Spinal cord (tissue), 10 donors: ENCODE measurements around the gene NPHP4. TPM values are rescaled to one million over a fixed set of nuclear protein-coding genes. Genes with fewer than 3 reads are reported as not detected.

ENCODE experiments used
- DNase-seq, 6 donors: peaks; one replicate each; pipeline versions ENCODE4 v3.0.0 to v3.0.0-alpha.2; 2013 to 2015; ENCODE audit warnings: low spot score in 6 of 6, low read depth in 4 of 6
- H3K27ac ChIP-seq: one replicate; pipeline ENCODE4 v1.5.1; 2013; ENCODE audit warnings: low read depth, low read length, control low read depth
- H3K27me3 ChIP-seq: one replicate; pipeline ENCODE4 v1.6.1; 2013; ENCODE audit warnings: low read length; ENCODE audit not compliant: control insufficient read depth, insufficient read depth
- H3K36me3 ChIP-seq: one replicate; pipeline ENCODE4 v1.6.1; 2013; ENCODE audit warnings: low read length; ENCODE audit not compliant: control insufficient read depth, insufficient read depth
- H3K4me1 ChIP-seq: one replicate; pipeline ENCODE4 v1.6.1; 2013; ENCODE audit warnings: low read length; ENCODE audit not compliant: control insufficient read depth, insufficient read depth
- H3K4me3 ChIP-seq: one replicate; pipeline ENCODE4 v1.5.1; 2013; ENCODE audit warnings: low read depth, low read length, control low read depth
- H3K9me3 ChIP-seq: one replicate; pipeline ENCODE4 v1.6.1; 2013; ENCODE audit warnings: low read length; ENCODE audit not compliant: control insufficient read depth, insufficient read depth
- WGBS: methylation state at CpG from one replicate; pipeline ENCODE4 v1.1.5; 2013; ENCODE audit warnings: missing lambda C conversion rate; ENCODE audit not compliant: insufficient coverage; 5-methylcytosine and 5-hydroxymethylcytosine counted together
- polyA plus RNA-seq, 2 donors: library from polyadenylated mRNA; unstranded; fragments of 120-200 nt; gene quantifications; one replicate each; pipeline ENCODE4 v1.2.1, GENCODE V29; 2013; ENCODE audit not compliant: insufficient read length in 2 of 2
- total RNA-seq, 2 donors: library from RNA; depleted of rRNA in 1 of 2; stranded (reverse); fragments of 120-200 nt in 1 of 2; fragments of >200 nt in 1 of 2; gene quantifications; one replicate each; pipeline versions ENCODE4 v1.2.3 to v1.2.4, GENCODE V29; 2013 to 2014
- donor health status: healthy.

Gene NPHP4
- total and polyA plus RNA-seq, 4 donors: 8.0 to 19.2 (median 13.3) TPM

GRCh38 chr1:5991381-5992025, 722 bp downstream of the NPHP4 start:
- Histone ChIP-seq H3K36me3 (peaks cover 28% of the 10 kb centered on the region), H3K4me1 (peaks cover 30% of the 10 kb centered on the region), H3K4me3 (peak overlapping the region; percentile 57), H3K9me3 (no peaks in the 10 kb centered on the region), H3K27ac (no peak overlapping the region), H3K27me3 (peaks cover 3% of the 10 kb centered on the region)
- under 1% methylated on average over 49 of the region's 60 CpGs for WGBS
- peak in 2 of 6 donors; percentile 65 for DNase-seq

GRCh38 chr1:5990913-5991312, 1.3 kb downstream of the NPHP4 start:
- Histone ChIP-seq H3K4me3 (peak overlapping the region; percentile 57), H3K9me3 (no peaks in the 10 kb centered on the region), H3K4me1 (peaks cover 30% of the 10 kb centered on the region), H3K27ac (no peak overlapping the region), H3K27me3 (peaks cover 3% of the 10 kb centered on the region), H3K36me3 (peaks cover 22% of the 10 kb centered on the region)
- DNase-seq: no peak
- 21% methylated on average over 9 of the region's 10 CpGs for WGBS

DNA sequence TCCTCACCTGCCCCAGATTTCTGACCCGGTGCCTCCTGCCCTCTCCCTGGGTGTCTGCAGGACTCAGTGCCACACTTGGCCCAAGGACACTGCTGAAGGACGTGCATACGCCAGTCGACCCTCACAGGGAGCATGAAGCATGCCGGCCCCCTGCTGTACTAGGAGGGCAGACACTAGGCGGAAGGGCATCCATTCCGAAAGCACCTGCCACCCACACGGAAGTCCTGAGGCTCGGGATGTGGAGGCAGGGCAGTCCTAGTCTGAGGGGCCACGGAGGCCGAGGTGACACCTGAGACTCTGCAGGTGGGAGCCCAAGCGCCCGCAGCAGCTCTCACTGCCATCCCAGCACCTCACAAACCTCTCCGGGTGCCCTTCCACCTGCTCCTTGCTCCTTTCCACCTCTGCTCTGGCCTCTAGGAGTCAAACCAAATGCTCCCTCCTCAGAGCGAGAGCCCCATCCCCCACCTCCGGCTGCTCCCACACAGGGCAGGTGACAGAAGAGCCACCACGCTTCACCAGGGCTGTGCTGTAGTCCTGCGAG, 2.4 kb downstream of the NPHP4 start:
- no peak for DNase-seq
- no peak overlapping the region for H3K4me3 ChIP-seq
- no peak overlapping the region for H3K27ac ChIP-seq
- 94% methylated on average over 16 of the region's 18 CpGs for WGBS
- peaks cover 23% of the 10 kb centered on the region for H3K36me3 ChIP-seq
- peaks cover 3% of the 10 kb centered on the region for H3K27me3 ChIP-seq
- H3K4me1 ChIP-seq: peaks cover 30% of the 10 kb centered on the region
- H3K9me3 ChIP-seq: no peaks in the 10 kb centered on the region

DNA sequence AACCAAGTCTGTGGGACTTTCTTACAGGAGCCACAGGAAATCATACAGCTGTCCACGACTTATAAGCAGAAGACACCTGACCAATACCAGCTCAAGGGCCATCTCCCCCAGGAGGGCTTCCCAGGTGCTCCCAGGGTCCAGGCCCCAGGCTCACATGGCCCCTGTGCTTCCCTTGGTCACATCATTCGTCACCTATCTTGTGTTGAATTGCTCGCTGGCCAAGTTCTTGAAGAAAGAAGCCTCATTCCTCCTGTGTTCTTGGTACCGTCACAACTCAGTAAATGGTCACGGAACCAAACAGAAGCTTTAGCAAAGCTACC, 3.0 kb downstream of the NPHP4 start:
- 95% methylated on average over 4 of the region's 5 CpGs for WGBS
- H3K36me3 ChIP-seq: peaks cover 27% of the 10 kb centered on the region
- H3K27me3 ChIP-seq: peaks cover 3% of the 10 kb centered on the region
- no peak overlapping the region for H3K27ac ChIP-seq
- H3K9me3 ChIP-seq: no peaks in the 10 kb centered on the region
- H3K4me3 ChIP-seq: no peak overlapping the region
- peaks cover 25% of the 10 kb centered on the region for H3K4me1 ChIP-seq
- DNase-seq: no peak

DNA sequence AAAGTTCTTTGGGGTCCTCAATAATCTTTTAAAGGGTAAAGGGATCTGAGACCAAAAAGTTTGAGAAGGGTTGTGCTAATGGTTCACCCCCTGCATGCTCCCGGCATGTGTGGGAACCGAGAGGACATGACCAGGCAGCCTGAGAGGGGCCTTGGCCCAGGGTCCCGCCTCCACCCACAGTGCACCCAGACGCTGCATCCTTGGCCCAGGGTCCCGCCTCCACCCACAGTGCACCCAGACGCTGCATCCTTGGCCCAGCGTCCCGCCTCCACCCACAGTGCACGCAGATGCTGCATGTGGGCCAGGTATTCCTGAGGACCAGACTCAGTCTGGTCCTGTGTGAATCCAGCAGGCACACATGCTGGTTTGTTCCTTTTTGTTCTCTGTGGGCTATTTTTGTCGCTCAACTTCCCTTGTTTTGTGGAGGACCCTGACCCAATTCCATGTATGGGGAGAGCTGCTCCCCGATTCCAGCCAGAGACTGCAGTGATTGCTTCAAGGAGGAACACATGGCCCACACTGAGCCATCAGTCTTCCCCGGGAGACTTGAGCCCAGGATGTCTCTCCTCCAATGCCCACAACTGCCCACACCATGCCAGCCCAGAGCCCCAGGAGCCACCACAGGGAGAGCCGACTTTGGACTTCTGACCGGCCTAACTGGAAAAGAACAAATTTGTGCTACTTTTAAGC, 3.5 kb downstream of the NPHP4 start:
- H3K9me3 ChIP-seq: no peaks in the 10 kb centered on the region
- peaks cover 29% of the 10 kb centered on the region for H3K36me3 ChIP-seq
- H3K27me3 ChIP-seq: peaks cover 3% of the 10 kb centered on the region
- no peak for DNase-seq
- H3K4me3 ChIP-seq: no peak overlapping the region
- H3K27ac ChIP-seq: no peak overlapping the region
- H3K4me1 ChIP-seq: peaks cover 20% of the 10 kb centered on the region
- WGBS: 89% methylated on average over 14 of the region's 14 CpGs

GRCh38 chr1:5986018-5986417, 6.2 kb downstream of the NPHP4 start:
- 83% methylated on average over 3 of the region's 13 CpGs for WGBS
- Histone ChIP-seq H3K36me3 (peaks cover 31% of the 10 kb centered on the region), H3K4me1 (peaks cover 6% of the 10 kb centered on the region), H3K9me3 (no peaks in the 10 kb centered on the region), H3K4me3 (no peak overlapping the region), H3K27ac (no peak overlapping the region), H3K27me3 (no peaks in the 10 kb centered on the region)
- DNase-seq: no peak

DNA sequence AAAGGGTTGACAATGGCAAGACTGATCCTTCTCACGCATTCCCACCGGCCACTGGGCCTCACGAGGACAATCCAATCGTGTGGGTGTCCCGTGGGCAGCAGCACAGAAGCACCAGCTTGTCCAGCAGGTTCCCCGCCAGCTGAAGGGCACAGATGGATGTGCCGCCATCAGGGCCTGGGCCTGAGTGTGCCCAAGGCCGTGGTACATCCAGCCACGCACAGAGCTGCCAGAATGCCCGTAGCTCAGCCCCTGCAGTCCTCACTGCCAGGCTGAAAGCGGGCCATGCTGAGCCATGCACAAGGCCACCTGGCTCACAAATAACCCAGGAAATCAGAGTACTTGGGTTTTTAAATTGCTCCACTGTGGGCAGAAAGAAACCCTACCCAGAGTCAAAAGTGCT, 7.0 kb downstream of the NPHP4 start:
- H3K27me3 ChIP-seq: no peaks in the 10 kb centered on the region
- WGBS: 64% methylated on average over 11 of the region's 11 CpGs
- H3K4me1 ChIP-seq: peaks cover 7% of the 10 kb centered on the region
- peak in 1 of 6 donors; percentile 12 for DNase-seq
- H3K4me3 ChIP-seq: no peak overlapping the region
- H3K27ac ChIP-seq: no peak overlapping the region
- peaks cover 39% of the 10 kb centered on the region for H3K36me3 ChIP-seq
- no peaks in the 10 kb centered on the region for H3K9me3 ChIP-seq

DNA sequence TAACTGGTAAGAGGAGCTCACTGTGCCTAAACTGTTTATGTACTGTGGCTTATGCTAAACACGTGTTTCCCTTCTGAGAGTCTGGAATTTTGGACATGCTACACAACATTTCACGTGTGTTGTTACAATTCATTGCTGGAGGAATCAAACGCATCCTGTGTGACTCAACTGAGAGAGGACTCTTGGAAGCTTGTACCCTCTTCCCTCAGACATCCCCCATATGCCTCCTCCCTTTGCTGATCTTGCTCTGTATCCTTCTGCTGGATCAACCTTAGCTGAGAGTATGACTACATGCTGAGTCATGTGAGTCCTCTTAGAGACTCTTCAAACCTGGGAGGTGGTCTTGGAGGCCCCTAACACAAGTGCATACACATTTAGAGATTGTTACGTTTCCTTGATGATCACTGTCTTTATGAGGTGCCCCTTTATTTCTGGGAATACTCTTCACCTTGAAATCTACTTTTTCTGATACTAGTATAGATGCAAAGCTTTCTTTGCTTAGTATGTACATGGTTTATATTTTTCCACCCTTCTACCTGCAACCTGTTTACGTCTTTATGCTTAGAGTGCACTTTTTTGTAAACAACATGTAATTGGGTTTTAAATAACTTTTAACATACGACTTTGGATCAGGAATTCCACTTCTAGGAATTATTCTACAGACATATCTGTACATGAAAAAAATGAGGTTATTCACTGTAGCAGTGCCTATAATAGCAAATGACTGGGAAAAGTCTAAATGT, 8.7 kb downstream of the NPHP4 start:
- H3K36me3 ChIP-seq: peaks cover 39% of the 10 kb centered on the region
- H3K4me1 ChIP-seq: peaks cover 7% of the 10 kb centered on the region
- 94% methylated on average over 3 of the region's 6 CpGs for WGBS
- no peak overlapping the region for H3K27ac ChIP-seq
- no peak for DNase-seq
- no peaks in the 10 kb centered on the region for H3K27me3 ChIP-seq
- H3K9me3 ChIP-seq: no peaks in the 10 kb centered on the region
- no peak overlapping the region for H3K4me3 ChIP-seq

GRCh38 chr1:5982868-5983267, 9.4 kb downstream of the NPHP4 start:
- H3K9me3 ChIP-seq: no peaks in the 10 kb centered on the region

More at GRCh38 chr1:5982868-5983267, 9.4 kb downstream of the NPHP4 start:
- H3K27ac ChIP-seq: no peak overlapping the region
- 59% methylated on average over 2 of the region's 5 CpGs for WGBS
- no peak overlapping the region for H3K4me3 ChIP-seq
- no peaks in the 10 kb centered on the region for H3K27me3 ChIP-seq
- DNase-seq: no peak
- H3K36me3 ChIP-seq: peaks cover 45% of the 10 kb centered on the region
- H3K4me1 ChIP-seq: peaks cover 7% of the 10 kb centered on the region
